ENCODE data around the gene RBM28.

RBM28 gene

GRCh38 chr7:128343554-128344430 is at the start of gene RBM28:
TSS of gene RBM28 (minus strand) at chr7:128343908. CDS start at chr7:128343793, 115 bp downstream.
- peak; percentile 96 for DNase-seq

GRCh38 chr7:128392446-128393327 is 49.0 kb upstream of the RBM28 start:
- no peak for DNase-seq

GRCh38 chr7:128391805-128392204 is 48.1 kb upstream of the RBM28 start:
- no peak for DNase-seq

- DNase-seq: no peak
These were observed 47.3 kb upstream of the RBM28 start for GRCh38 chr7:128390871-128391565.

- no peak for DNase-seq
These were observed 46.1 kb upstream of the RBM28 start for GRCh38 chr7:128389618-128390329.

- DNase-seq: no peak
These were observed 45.4 kb upstream of the RBM28 start for GRCh38 chr7:128389085-128389617.

GRCh38 chr7:128388145-128388485 is 44.4 kb upstream of the RBM28 start:
- no peak for DNase-seq

- peak; percentile 80 to 82 for DNase-seq
These were observed 43.8 kb upstream of the RBM28 start for GRCh38 chr7:128387216-128388144.

GRCh38 chr7:128385988-128386925 is 42.5 kb upstream of the RBM28 start:
- DNase-seq: no peak

- no peak for DNase-seq
These were observed 41.0 kb upstream of the RBM28 start for GRCh38 chr7:128384726-128385125.

- DNase-seq: no peak
These were observed 40.1 kb upstream of the RBM28 start for GRCh38 chr7:128383776-128384175.

GRCh38 chr7:128381161-128381821 is 37.6 kb upstream of the RBM28 start:
- no peak for DNase-seq

GRCh38 chr7:128380483-128381106 is 36.9 kb upstream of the RBM28 start:
- no peak for DNase-seq

- no peak for DNase-seq
These were observed 36.3 kb upstream of the RBM28 start for GRCh38 chr7:128379900-128380479.

GRCh38 chr7:128378637-128379036 is 34.9 kb upstream of the RBM28 start:
- DNase-seq: no peak

GRCh38 chr7:128376077-128376476 is 32.4 kb upstream of the RBM28 start:
- DNase-seq: no peak

- DNase-seq: no peak
These were observed 30.3 kb upstream of the RBM28 start for GRCh38 chr7:128374041-128374440.

GRCh38 chr7:128373606-128374005 is 29.9 kb upstream of the RBM28 start:
- DNase-seq: no peak

Measured in NCI-H2081 (cell line).